Right renal pelvis (tissue), 4 donors: Measurements from ENCODE around the gene CCDC66. TPM values are rescaled to one million over a fixed set of nuclear protein-coding genes. Genes with fewer than 3 reads are reported as not detected.

ENCODE experiments used
- DNase-seq, 4 donors: peaks; one replicate each; pipeline ENCODE4 v3.0.0-alpha.2; 2013; ENCODE audit warnings: low read depth in 4 of 4, low spot score in 3 of 4, missing footprints in 1 of 4
- polyA plus RNA-seq, 4 donors: library from polyadenylated mRNA; unstranded; fragments of 120-200 nt; gene quantifications; one replicate each; pipeline ENCODE4 v1.2.1, GENCODE V29; 2013; ENCODE audit not compliant: insufficient read length in 4 of 4

The CCDC66 gene
- polyA plus RNA-seq, 4 donors, result 24.2 to 34.3 (median 30.5) TPM

DNA sequence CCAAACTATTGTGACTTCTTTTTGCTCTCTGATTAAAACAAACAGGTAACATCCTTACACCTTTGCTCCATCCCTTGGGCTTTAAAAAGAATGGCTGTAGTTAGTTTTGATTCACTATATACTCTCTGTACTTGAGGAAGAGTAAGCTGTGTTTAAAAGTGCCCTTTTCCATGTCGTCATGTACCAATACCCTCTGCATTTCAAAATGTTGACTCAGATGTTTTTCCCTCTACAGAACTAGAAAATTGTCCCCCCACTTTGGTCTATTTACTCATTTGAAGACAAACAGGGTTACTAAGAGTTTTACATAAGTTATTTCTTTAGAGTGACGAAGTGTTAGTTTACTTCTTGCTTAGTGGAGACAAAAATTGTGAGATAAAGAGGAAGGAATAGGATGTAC lies 63.4 kb downstream of the CCDC66 start:
- DNase-seq, result no peak

- no peak for DNase-seq
Measured at GRCh38 chr3:56621681-56622080, 64.7 kb downstream of the CCDC66 start.

DNA sequence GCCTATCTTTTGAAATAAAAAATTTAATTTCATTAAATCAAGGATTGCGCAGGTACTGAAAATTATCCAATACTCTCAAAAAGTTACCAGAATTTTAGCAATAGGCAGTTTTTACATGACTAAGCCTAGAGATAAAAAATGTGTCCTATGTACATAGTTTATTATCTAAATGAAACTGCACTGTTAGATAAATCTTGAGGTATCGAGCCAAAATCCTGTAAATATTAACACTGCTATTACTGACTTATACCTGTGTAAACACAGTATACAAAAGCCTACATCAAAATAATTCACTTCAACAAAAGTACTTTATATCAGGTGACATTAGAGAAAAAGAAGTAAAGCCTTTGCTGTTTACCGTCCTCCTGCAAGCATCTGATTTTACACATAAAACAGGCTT lies 65.4 kb downstream of the CCDC66 start:
- no peak for DNase-seq

- DNase-seq, result no peak
Measured at GRCh38 chr3:56624725-56625124, 67.8 kb downstream of the CCDC66 start.

DNA sequence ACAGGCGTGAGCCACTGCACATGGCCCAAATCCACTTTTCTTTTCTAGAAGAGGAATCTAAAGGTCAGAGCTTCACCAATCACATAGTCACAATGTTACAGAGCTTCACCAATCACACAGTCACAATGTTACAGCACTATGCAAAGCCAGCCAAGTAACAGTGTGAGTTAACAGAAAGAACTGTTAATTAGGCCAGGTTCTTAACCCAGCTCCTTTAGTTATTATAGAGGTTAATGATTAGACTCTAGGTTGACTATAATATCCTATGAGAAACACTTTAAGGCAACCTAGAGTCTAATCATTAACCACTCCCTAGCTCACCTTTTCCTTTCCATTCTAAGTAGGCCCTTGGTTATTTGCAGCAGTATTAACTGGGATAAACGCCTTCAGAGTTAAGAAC lies 72.1 kb downstream of the CCDC66 start:
- DNase-seq, result peak; percentile 5 to 59 (median 42)

- DNase-seq, result peak in 1 of 4 donors; percentile 15
Measured at GRCh38 chr3:56629451-56629850, 72.5 kb downstream of the CCDC66 start.

DNA sequence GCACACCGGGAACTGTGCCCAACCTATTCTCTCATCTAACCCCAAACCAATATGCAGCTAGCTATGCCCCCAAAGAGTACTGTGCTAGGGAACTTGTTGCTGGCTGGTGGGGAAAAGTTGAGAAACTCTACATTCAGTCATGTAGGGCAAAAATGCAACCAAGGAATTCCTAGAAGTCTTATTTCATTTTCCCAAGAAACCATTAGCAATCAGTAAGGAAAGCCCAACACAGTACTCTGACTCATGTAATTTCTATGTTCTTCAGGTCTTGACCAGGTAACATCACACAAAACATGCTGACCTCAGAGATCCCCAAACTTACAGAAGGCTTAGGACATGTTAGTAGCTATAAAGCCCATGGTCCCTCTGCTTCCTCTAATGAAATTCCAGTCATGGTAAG lies 74.0 kb downstream of the CCDC66 start:
- DNase-seq, result no peak

DNA sequence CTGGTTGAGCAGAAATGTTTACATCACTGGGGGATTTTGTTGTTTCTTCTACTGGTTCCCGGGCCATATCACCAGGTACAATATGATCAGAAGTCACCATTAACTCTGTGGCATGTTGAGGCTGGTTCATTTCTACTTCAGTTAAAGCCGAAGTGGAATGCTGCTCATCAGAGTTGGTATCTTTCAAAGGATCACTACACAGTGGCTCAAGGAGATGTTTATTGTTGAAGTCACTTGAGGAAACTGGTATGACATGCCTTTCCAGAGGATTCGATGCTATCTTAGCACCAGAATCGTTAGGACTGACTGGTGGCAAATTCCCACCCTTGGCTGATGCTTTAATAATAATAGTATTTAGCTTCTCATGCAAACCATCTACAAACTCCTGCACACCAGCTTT lies 76.2 kb downstream of the CCDC66 start:
- no peak for DNase-seq

DNA sequence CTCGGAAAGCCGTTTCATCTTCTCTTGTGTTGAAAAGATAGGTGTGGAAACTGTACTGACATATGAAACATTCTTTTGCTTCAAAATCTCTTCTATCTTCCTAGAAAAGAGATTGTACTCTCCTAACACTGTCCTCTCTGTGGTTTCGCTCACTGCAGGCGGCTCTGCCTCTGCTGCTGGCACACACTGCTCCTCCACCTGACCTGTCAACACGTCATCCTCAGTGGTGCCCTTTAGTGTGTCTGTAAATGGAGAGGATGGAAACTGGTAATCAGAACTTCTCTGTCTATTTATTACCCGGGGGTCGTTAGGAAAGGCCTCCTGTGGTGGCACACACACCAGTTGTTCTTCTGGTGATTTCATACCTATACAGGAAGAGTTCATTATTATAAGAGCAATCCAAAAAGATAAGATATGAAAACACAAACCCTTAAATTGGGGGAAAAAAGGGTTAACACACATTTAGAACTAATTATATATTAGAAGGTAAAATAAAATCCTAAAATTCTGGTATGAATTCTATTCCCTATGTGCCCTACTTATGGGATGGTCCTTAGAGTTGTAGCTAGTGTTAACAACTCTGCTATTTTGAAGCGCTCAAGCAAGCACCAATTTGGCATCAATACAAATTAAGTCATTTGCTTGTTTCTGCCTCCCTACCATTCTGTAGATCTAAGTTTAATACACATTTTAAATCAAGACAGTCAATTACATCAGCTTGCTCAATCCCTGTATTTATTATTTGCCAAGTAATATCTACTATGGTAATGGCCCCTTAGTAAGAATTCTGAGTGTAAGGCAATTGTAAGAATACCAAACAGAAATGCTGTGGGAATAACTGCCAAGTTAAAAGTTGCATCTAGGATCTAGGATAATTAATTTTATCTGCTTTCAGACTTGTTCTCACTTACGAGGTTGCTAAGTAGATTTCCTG lies 76.9 kb downstream of the CCDC66 start:
- DNase-seq, result no peak

GRCh38 chr3:56645407-56645806 lies 88.4 kb downstream of the CCDC66 start:
- DNase-seq, result no peak

DNA sequence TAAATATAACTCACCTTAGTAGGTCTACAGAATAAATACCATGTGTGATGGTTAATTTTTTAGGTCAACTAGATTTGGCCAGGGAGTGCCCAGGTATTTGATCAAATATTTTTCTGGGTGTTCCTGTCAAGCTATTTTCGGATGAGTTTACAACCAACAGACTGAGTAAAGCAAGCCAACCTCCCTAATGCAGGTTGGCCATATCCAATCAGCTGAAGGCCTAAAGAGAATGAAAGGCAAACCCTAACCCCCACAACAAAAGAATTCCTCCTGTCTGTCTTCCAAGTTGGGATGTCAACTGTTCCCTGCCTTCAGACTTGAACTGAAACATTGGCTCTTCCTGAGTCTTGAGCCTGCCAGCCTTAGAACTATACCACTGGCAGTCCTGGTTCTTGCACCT lies 97.5 kb downstream of the CCDC66 start:
- DNase-seq, result no peak

DNA sequence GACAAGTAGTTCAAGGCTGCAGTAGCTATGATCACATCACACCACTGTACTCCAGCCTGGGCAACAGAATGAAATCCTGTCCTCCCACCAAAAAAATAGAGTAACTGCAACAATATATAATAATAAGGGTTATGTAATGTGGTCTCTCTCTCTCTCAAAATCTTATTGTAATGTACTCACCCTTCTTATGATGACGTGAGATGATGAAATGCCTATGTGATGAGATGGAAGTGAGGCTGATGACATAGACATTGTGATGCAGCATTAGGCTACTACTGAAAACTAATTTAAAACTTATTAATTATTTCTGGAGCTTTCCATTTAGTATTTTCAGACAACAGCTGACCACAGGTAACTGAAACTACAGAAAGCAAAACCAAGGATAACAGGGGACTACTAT lies 98.7 kb downstream of the CCDC66 start:
- DNase-seq, result no peak

GRCh38 chr3:56664823-56665222 lies 107.8 kb downstream of the CCDC66 start:
- no peak for DNase-seq

DNA sequence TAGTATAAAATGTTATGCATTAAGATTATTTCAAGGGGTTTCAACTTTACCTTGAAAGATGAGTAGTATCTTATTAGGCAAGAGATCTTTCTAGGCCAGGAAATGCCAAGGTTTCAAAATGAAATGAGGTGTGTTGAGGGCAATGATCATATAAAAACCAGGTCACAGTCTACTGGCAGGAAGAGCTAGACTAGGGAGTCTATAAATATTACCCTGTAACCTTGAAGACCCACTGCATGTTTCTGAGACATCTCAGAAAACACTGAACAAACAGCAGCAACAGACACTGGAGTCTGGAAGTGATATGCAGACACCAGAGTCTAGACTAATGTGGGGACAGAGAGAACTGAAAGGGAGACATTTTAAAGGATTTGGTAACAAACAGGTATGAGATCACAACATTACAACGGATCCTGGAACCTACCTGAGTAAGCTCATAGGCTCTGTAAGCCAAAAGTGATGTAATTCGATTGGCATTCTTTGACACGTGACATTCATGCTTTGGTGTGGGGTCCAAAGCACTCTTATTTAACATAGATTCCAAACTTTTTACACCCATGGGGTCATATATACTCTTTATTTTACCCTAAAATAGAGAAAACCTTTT lies 111.1 kb downstream of the CCDC66 start:
- no peak for DNase-seq

Other genes starting within 250 kb of the CCDC66 start
- gene ERC2, start 88.7 kb upstream of the CCDC66 start, polyA plus RNA-seq, result 1 to 10 TPM; 2.3 to 3.4 (median 3.0) TPM
- gene TASOR, start 126.1 kb downstream of the CCDC66 start, polyA plus RNA-seq, result 10 to 100 TPM; 64.3 to 88.1 (median 79.1) TPM
- gene ARHGEF3, start 244.8 kb downstream of the CCDC66 start, polyA plus RNA-seq, result 10 to 100 TPM; 79.1 to 94.4 (median 89.7) TPM